GM23248 (cell line): ENCODE measurements around the gene MINK1.

Experiments
- EZH2 ChIP-seq: fragments of 200-600 bp; sonication (generic); IDR thresholded peaks from 2 replicates; pipeline ENCODE4 v1.6.1; 2018; ENCODE audit warnings: antibody characterized with exemption, mild to moderate bottlenecking; ENCODE audit not compliant: insufficient read depth, poor library complexity, severe bottlenecking
- EZH2phosphoT487 ChIP-seq: fragments of 200-600 bp; sonication (generic); IDR thresholded peaks from 2 replicates; pipeline ENCODE4 v1.6.1; 2018; ENCODE audit warnings: antibody characterized with exemption, moderate library complexity, mild to moderate bottlenecking, low read depth; ENCODE audit not compliant: insufficient read depth

- TF ChIP-seq EZH2phosphoT487 (no peak), EZH2 (no peak)
Measured at GRCh38 chr17:4856937-4857314, 23.8 kb downstream of the MINK1 start.
